ENCODE results near the gene SBNO2. TPM values are rescaled to one million over a fixed set of nuclear protein-coding genes. Genes with fewer than 3 reads are reported as not detected.

SBNO2 gene
- total and polyA plus RNA-seq, 9 of the 15 experiments (the other 6 are each of a cell fraction or from before 2014, with no cell fraction given), result 0.01 to 46.2 (median 6.7) TPM

GRCh38 chr19:1101337-1101698 is 72.8 kb downstream of the SBNO2 start:
- ATAC-seq (no peak), DNase-seq (ENCODE audit: extremely low read depth in 1 of 4, low spot score in 3 of 4) (no peak), FAIRE-seq (no peak)
- H3K4me2 ChIP-seq (ENCODE audit: insufficient read depth, low read length), result no peak overlapping the region
- no peaks in the 10 kb centered on the region for H3K9me1 ChIP-seq (ENCODE audit: control insufficient read depth, insufficient read depth, low read length)
- in situ Hi-C loops (cut with MboI) (no loop called here), intact Hi-C loops (cut with micrococcal nuclease) (loop anchor here (5.0 kb wide), 1 partner anchor 59 kb away; the partner anchor contains the start of gene ABCA7)
- TF ChIP-seq CREBBP (IDR thresholded peaks at IDR 0.05; ENCODE audit: low read depth, low read length), result no peak
- TF ChIP-seq WHSC1 (IDR thresholded peaks at IDR 0.05; ENCODE audit: low read length), result no peak
- TF ChIP-seq PHTF2 (CRISPR knock-in tag; IDR thresholded peaks at IDR 0.05), result no peak
- TF ChIP-seq ZNF551 (CRISPR knock-in tag; IDR thresholded peaks at IDR 0.05), result no peak
- no peak for TF ChIP-seq MAFF (IDR thresholded peaks at IDR 0.05; ENCODE audit: low read length)
- no peak for TF ChIP-seq SNAPC5 (CRISPR knock-in tag; IDR thresholded peaks at IDR 0.05)
- TF ChIP-seq KHSRP (IDR thresholded peaks at IDR 0.05), result no peak
- H3K4me1 ChIP-seq (replicated peaks in 1 of 2; ENCODE audit: control insufficient read depth in 2 of 2, insufficient read depth in 2 of 2, low read length in 2 of 2), result peaks cover 36 to 64% of the 10 kb centered on the region in 2 experiments
- H3K79me2 ChIP-seq (ENCODE audit: control insufficient read depth, insufficient read depth, low read length), result peaks cover 24% of the 10 kb centered on the region
- H3K36me3 ChIP-seq (ENCODE audit: control insufficient read depth, insufficient read depth, low read length), result peaks cover 14% of the 10 kb centered on the region; the same call in 2 of the 3 replicates
- H3K27ac ChIP-seq (ENCODE audit: extremely low read depth, low read depth, low read length), result peak overlapping the region; percentile 73
- ChIA-PET CTCF (ENCODE audit: low intra/inter-chr PET ratio) (no interaction called here), POLR2A (interaction anchor here (0.9 to 1.0 kb wide), 3 partner anchors 12 to 105 kb away, joined by 3 to 5 read pairs (median 4); no protein-coding TSS in a partner anchor)
- H3K9ac ChIP-seq (ENCODE audit: insufficient read depth in 1 of 2, low read depth in 2 of 2, low read length in 2 of 2), result peak overlapping the region; percentile 56 to 85; a peak in 3 of 4 replicates
- H3K9me3 ChIP-seq (replicated peaks; ENCODE audit: control insufficient read depth, insufficient read depth, low read depth, low read length), result peaks cover 7% of the 10 kb centered on the region
- 60% methylated on average over 9 of the region's 9 CpGs for WGBS (ENCODE audit: insufficient coverage, low coverage, missing lambda C conversion rate)
- H4K20me1 ChIP-seq (replicated peaks; ENCODE audit: control insufficient read depth, insufficient read depth, low read length), result no peaks in the 10 kb centered on the region; the same call in 1 of the 2 replicates
- no peak overlapping the region for H3K4me3 ChIP-seq
- peak overlapping the region; percentile 93 for H2AFZ ChIP-seq (ENCODE audit: low read depth, low read length)
- H3K27me3 ChIP-seq (ENCODE audit: control insufficient read depth in 2 of 2, insufficient read depth in 2 of 2, low read length in 2 of 2), result no peaks in the 10 kb centered on the region
- BruUV-seq (replicated peaks), result no TSS peak
